ENCODE measurements around the gene NAPSA.

NAPSA gene

DNA sequence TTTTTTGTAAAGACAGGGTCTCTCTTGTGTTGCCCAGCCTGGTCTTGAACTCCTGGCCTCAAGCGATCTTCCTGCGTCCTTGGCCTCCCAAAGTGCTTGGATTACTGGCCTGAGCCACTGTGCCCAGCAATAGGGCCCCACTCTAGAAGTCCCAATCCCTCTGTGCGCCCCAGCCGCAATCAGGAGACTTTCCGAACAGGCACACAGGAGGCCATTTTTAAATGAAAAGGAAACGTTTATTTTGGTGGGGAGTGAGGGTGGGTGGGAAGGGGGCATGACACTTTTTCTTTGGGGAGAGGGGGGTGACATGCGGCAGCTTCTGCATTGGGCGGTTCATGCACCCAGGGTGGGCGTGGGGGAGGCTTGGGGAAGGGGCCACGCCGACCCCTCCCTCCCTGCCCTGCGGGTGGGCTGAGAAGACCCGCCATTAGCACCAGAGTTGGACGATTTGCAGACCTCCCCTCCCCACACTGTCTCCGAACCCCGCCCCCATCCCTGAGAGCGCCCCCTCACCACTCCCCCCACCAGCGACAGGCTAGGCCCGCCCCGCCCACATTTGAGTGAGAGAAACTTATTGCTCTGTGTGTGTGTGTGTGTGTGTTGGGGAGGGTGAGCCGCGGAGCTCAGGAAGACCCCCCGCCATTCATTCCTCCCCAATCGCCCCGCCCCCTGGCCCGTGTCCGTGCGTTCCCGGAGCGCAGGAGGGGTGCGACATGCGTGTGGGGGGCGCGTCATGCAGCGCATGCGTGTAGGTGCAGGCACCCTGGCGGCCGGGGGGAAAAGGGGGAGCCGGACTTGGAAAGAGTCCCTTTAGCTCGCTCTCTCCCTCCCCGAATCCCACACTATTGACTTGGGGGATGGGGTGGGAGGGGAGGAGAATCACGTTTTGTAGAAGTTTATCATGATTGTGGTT is 53.5 kb downstream of the NAPSA start:
- TF ChIP-seq, protein P1, sequence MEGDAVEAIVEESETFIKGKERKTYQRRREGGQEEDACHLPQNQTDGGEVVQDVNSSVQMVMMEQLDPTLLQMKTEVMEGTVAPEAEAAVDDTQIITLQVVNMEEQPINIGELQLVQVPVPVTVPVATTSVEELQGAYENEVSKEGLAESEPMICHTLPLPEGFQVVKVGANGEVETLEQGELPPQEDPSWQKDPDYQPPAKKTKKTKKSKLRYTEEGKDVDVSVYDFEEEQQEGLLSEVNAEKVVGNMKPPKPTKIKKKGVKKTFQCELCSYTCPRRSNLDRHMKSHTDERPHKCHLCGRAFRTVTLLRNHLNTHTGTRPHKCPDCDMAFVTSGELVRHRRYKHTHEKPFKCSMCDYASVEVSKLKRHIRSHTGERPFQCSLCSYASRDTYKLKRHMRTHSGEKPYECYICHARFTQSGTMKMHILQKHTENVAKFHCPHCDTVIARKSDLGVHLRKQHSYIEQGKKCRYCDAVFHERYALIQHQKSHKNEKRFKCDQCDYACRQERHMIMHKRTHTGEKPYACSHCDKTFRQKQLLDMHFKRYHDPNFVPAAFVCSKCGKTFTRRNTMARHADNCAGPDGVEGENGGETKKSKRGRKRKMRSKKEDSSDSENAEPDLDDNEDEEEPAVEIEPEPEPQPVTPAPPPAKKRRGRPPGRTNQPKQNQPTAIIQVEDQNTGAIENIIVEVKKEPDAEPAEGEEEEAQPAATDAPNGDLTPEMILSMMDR (IDR thresholded peaks at IDR 0.05): no peak
- DNase-seq (ENCODE audit: low spot score): no peak
- Histone ChIP-seq H3K4me3 (no peak overlapping the region), H3K27ac (no peak overlapping the region)

DNA sequence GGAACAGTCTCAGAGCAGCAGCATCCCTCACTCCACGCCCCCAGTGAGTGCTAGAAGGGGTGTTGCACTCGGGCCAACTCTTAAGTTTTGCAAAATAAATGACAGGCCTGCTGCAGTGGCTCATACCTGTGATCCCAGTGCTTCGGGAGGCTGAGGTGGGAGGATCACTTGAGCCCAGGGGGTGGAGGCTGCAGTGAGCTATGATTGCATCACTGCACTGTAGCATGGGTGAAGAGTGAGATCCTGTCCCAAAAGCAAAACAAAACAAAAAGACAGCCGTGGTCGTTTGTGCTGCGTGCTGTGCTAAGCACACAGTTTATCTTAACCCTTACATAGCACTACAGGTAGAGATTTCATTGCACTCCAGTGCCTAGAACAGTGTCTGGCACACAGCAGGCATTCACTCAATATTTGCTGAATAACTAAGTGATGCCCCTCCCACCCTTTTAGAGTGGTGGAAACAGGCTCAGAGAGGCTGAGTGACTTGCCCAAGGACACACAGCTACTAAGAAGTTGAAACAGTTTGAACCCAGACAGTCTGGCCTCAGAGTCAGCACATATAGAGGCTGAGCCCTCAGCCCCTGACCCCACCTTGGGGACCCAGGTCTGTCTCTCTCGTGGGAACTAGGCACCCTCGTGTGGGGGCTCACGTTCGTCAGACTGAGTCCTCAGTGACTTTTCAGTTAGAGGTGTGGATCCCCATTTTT is 54.5 kb downstream of the NAPSA start:
- Histone ChIP-seq H3K4me3 (no peak overlapping the region), H3K27ac (no peak overlapping the region)
- TF ChIP-seq, protein P1 (IDR thresholded peaks at IDR 0.05): no peak
- no peak for DNase-seq (ENCODE audit: low spot score)

DNA sequence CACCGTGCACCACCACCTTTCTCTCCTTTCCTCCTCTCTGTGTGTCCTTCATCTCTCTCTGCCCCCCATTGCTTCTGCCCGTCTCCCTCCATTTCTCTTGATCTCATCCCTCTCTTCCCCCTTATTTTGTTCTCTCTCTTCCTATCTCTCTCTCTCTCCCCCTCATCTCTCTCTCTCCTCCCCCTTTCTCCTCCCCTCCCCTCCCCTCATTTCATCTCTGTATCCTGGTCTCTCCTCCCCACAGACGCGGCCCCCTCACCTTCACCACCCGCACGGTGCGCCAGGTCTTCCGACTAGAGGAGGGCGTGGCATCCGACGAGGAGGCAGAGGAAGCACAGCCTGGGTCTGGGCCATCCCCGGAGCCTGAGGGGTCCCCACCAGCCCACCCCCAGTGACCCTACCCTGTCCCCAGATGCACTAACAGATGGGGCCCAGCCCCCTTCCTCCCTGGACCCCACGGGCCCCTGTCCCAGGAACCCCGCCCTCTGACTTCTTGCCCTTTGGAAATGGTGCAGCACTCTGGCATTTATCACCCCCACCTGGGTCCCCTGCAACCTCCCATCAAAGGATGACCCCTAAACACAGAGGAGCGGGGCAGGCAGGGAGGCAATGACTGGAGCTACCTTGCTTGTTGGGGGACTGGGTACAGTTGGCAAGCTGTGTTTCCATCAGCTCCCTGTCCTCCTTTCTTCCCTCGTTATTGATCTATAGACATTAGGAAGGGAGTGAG is 55.9 kb downstream of the NAPSA start:
- no peak overlapping the region for H3K4me3 ChIP-seq
- no peak overlapping the region for H3K27ac ChIP-seq
- no peak for DNase-seq (ENCODE audit: low spot score)
- TF ChIP-seq, protein P1 (IDR thresholded peaks at IDR 0.05): no peak

DNA sequence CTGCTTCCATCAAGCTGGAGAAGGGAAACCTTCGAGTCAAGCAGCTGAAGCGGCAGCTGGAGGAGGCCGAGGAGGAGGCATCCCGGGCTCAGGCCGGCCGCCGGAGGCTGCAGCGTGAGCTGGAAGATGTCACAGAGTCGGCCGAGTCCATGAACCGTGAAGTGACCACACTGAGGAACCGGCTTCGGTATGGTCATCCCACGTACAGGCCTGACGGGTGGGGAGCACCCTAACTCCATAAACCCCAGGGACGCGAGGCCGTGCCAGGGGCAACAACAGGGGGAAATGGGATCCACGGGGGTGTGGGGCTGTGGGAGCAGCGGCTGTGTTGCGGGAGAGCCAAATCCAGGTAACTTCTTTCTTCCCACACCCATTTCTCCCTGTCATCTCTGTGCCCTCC is 56.4 kb downstream of the NAPSA start:
- DNase-seq (ENCODE audit: low spot score): no peak
- TF ChIP-seq, protein P1 (IDR thresholded peaks at IDR 0.05): no peak
- Histone ChIP-seq H3K4me3 (no peak overlapping the region), H3K27ac (no peak overlapping the region)
